GM21367 (cell line): Measurements from ENCODE around the gene CDR2L.
"Not testable (repeated sequence)": the region's sequence is repeated elsewhere in the genome, so short reads cannot be mapped to it uniquely, and the experiment has no call there.

Experiments used
- ATAC-seq: cut with Tn5 transposase; IDR thresholded peaks from one replicate; pipeline ENCODE4 v1.9.1; 2021; ENCODE audit not compliant: unreplicated experiment

The CDR2L gene

DNA sequence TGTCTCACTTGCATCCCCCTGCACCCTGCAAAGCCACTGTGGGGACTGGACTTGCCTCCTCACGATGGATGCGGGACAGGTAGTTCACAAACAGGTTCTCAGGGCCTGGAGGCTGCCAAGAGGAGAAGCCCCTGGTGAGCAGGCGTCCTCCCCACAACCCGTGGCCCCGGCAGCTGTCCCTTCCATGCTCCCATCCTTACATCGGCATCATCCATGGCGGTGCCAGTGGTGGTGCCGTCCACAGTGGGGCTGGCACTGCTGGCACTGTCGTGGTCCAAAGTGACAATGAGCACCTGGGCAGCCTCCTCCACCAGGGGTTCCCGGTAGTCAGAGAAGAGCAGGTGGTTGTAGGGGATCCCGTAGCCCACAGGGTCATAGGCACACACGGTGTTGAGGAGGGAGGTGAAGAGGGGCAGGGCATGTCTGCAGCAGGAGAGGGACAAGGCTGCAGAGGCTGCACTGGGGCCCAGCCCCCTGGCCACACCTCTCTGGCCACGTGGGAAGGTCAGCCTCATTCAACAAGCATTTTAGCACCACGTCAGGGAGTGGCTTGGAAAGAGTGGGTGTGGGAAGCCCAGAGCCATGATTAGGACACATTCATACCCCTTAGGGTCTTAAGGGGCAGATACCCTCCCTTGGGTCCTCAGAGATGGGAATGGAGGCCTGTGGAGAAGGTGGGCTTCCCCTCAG, 27.5 kb upstream of the CDR2L start:
- no peak for ATAC-seq

DNA sequence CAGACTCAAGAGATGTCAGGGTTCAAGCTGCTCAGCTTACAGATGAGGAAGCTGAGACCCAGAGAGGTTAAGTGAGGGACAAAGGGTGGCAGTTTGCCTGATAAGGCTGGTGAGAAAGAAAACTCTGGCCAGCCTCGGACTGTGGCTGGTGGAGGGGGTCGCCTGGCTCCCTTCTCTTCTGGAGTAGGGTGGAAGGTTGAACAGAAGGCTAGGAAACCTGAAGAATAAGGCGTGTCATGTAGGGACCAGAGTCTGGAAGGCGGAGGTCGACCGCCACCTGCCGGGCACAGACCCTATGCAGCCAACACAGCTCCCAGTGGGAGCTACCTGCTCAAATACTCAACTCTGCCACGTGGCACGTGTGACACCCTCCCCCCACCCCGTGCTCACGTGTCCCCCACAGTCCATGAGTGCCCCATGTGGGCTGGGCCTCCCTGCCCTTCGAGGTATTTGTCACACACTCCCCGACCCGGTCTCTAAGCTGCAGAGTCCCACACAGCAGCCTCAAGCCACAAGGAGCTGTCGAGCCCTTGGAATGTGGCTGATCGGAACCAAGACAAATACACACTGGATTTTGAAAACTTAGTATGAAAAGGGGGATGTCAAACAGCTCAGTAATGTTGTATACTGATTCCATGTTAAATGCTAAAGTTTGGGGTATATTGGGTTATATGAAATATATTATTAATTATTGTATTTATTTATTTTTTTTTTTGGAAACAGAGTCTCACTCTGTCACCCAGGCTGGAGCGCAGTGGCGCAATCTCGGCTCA, 26.7 kb upstream of the CDR2L start:
- ATAC-seq: no peak

DNA sequence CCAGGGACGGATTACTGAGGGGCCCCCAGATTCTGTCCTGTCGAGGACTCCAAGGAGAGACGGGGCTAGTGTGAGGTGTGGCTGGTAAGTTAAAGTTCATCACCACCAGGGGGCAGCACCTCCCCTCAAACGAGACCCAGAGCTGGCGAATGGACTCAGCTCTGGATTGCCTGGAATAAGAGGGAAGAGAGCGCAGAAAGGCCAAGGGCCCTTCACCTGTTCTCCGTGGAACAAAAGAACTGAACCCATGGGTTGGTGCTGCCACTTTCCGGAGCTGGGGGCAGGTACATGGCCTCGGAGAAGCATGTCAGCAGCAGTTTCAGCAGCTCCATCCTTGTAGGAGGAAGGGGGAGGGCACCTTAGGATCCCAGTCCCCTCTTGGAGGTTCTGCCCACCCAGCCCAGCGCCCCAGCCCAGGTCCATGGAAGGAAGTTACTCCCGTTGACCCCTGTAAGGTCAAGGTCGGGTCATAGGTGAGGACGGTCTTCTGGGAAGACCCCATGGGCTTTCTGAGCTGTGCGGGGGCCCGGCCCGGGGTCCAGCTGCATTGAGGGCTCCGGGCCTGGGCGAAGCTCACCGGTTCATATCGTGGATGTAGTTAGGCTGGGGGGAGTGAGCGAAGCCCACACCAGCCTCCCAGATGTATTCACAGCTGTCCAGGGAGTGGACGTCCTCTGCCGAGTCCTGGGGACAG, 25.6 kb upstream of the CDR2L start:
- ATAC-seq: no peak

DNA sequence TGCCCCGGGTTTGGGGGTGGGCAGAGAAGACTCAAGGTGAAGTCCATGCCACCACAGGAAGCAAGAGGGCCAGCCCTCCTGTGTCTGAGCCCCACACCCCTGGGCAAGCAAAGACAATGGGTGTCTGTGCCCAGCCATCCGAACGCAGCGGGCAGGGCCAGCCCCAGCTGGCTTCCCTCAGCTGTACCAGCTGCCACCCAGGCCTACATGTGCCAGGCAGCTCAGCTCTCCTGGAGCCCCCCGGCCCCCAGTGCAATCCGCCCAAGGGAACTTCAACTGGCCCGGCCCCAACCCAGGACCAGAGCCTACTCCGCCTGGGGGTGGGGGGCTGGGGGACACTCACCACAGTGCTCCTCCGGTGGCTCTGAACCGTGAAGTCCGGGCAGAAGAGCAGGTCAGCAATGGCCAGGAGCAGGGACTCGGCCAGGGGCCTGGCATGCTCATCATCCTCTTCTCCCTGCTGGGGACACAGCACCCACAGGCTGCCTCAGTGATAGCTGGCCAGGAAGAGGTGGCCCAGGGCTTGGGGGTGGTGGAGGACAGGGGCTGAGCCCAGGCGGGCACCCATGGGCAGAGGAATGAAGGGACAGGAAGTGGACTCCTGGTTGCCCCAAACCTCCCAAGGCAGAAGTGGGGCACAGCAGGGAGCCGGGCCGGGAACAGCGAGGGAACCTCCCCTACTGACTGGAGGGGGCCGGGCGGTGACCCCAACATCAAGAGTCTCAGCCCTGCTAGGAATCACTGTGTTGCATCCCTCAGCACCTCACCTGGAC, 24.6 kb upstream of the CDR2L start:
- no peak for ATAC-seq

DNA sequence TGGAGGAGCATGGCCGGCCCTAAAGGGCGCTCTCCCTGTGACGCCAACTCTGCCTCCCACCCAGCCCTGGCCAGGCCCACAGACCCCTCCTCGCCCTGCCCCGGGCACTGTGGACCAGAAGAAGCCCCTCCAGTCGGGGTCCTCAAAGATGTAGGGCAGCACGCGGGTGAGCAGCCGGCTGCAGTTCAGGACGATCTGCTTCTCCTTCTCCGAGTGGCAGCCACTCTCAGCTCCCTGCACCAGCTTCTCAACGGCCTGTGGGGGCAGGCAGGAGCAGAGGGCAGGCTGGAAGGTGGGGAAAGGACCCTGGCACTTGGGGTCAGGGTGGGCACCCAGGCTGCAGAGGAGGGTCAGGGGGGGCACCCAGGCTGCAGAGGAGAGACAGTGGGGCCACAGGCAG, 23.8 kb upstream of the CDR2L start:
- ATAC-seq: no peak

DNA sequence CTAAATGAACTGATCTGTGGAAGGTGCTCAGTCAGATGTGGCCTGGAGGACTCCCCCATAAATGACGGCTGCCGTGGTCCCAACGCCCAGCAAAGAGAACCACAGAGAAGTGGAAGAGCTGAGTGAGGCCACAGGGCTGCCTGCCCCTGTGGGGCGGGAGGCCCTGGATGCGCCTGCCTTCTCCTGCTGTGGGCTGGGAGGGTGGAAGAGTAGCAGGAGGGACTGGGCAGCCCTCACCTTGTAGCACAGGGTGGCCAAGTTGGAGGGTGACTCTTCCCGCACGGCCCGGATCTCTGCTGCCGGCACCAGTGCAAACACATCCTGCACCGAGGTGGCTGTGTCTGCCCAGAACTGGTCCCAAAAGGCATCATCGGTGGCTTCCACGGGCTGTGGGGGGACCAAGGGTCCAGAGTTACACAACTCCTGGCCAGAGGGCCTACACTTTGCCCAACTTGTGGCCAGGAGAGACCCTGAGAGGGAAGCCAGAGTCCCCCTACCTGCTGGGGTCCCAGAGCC, 23.1 kb upstream of the CDR2L start:
- ATAC-seq: no peak

DNA sequence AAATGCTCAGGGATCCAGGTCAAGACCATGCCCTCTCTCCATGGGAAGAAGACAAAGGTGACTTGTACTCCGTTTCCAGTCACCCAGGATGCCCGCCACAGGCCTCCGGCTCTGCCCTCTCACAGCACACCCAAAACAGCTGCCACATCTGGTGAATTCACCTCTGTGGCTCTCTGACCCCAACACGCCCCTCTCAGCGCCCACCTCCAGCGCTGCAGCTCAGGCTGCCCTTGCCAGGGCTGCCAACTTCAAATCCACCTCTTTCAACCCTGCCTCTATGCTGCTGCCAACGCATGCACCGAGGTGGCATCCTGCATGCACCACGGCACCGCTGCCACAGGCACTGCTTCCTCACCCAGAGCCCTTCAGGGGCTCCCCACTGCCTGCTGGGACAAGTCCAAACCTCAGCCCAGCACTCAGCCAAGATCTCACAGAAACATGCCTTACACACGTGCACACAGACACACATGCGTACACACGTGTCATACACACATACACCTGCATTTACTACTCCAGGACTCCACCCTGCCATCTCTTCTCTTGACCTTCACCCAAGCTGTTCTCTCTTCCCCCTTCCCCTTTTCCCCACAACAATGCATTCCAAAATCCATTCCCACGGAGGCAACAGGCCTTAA, 22.3 kb upstream of the CDR2L start:
- ATAC-seq: no peak

DNA sequence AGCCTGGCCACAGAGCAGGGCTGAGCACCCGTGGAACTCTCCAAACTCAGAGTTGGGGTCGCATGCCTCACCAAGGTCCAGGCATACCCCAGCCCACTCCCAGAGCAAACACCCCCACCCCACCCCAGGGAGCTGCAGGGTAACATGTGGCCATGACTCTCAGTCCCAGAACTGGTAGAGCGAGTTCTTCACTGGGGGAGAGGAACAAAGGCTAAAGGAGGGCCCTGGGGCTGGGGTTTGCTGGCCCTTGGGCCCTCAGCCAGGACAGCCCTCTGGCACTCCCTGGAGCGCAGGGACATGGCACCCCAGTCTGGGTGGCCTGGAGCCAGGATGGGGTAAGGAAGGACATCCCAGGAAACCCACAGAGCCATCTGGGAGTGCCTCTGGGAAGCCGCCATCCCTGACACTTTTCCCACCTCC, 19.1 kb upstream of the CDR2L start:
- no peak for ATAC-seq

DNA sequence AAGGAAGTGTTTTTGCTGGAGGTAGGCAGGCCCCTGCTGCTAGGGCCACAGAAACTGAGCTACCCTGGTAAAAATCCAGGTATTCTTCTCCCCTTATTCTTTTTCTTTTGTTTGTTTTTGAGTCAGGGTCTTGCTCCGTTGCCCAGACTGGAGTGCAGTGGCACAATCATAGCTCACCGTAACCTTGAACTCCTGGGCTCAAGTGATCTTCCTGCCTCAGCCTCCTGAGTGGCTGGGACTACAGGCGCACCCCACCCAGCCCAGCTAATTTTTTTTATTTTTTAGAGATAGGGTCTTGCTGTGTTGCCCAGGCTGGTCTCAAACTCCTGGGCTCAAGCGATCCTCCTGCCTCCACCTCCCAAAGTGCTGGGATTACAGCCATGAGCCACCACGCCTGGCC, 17.9 kb upstream of the CDR2L start:
- ATAC-seq: not testable (repeated sequence)

DNA sequence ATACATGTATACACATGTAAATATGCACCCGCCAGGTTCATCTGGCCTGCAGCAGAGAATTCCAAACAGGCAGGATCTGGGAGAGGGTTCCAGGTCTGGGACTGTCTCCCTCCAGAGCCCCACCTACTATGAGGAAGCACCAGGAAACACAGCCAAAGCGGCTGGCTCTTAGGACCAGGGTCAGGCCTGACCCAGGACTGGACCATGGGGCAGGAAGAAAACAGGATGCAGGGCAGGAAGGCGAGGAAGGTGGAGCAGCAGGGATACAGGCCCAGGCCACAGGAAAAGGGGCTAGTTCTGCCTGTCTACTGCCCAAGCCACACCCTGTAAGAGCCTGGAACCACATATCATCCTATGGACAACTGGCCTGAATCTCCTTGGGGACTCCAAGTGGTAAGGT, 17.0 kb upstream of the CDR2L start:
- no peak for ATAC-seq

DNA sequence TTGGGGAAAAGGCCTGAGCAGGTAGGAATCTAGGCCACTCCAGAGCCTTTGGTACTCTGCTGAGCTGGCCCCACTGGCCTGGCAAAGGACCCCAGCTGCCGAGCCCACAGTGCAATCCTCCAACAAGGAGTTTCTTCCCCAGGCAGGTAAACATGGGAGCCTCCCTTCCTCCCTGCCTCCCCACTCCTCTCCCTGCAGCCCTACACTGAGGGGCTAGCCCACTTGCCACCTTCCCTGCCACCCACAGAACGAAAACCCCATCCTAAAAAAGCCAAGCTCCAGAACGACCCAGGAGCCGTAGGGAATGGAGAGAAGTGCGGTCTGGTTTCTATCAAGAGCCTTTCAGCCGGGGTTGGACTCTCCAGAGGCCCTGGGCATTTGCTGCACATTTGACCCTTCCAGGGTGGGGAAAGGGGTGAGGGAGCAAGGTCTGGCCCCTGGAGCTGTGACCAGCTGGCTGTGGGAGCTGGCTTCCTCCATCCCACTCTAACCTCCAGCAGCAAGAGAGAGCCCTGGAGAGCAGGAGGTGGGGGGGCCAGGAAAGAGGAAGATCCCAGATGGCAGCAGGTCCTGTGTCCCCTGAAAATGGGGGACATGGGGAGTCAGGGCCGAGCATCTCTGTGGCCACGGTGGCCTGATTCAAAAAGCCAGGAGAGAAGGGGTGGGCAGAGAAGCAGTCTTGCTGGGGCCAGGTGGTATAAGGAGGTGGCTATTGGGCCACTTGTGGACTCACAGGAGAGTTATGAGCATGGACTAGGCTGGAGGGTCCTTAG, 16.2 kb upstream of the CDR2L start:
- no peak for ATAC-seq

DNA sequence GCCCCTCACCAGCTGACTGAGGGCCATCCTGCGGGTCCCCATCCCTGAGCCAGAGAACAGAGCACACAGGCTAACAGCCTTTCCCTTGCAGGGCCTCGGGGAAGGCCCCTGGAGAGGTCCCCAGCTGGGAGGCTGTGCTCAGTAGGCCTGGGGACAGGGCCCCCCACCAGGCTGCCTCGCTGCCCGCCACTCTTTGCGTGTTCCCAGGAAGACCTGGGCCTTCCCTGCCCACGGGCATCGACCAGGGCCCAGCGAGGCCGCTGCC, 15.7 kb upstream of the CDR2L start:
- ATAC-seq: no peak

DNA sequence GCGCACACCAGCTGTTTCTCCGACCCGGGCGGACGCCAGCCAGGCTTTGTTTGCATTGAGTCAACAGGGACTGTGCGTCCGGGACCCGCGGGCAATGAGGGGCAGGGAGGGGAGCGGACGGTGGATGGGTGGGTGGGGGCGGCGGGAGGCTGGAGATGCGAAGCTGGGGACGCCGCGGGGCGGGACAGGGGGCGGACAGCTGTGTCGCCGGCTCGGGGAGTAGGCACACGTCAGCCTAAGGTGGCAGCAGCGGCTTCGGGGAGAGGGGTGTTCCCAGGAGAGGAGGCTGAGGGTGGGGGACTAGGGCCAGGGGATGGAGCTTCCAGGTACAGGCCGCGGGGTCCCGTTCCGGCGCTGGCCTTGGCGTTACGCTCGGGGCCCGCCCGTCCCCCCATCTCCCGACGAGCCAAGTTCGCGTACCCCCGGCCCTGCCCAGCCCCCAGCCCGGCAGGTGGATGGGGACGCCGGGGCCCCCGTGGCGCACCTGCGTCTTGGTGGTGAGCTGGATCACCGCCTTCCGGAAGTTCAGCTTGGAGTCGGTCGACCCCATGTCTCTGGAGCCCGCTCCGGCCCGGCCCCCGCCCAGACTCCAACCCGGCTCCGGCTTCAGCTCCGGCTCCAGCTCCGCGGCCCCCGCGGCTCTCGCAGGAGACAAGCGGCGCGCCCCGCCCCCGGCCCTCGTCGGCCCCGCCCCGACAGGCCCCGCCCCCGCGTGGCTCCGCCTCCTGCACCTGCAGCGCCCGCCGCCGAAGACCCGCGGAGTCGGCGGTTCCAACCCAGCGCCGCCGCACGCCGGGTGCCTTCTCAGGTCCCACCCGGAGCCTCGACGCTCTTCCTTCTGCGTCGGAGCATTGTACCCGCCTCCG, 15.1 kb upstream of the CDR2L start, which contains the start of gene HID1:
Gene HID1, minus strand, starts transcription at position 653 of the 866 bp plus-strand sequence. Its CDS starts 103 bp downstream, at position 550.
- ATAC-seq: no peak

DNA sequence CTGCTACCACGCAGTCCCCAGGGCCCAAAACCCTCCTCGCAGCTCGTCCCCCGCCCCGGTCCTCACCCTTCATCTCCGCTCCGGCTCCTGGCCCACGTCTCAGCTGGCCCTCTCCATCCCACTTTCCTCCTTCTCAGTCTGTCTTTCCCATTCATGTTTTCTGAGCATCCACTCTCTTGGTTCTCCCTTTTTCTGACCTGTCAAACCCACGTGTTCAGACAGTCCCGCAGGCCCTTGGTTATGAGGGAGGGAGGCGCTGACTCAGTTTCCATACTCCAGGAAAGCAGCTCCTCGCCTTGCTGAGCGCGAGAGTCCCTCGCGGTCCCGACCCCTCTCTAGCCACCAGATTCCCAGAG, 14.5 kb upstream of the CDR2L start:
- no peak for ATAC-seq

DNA sequence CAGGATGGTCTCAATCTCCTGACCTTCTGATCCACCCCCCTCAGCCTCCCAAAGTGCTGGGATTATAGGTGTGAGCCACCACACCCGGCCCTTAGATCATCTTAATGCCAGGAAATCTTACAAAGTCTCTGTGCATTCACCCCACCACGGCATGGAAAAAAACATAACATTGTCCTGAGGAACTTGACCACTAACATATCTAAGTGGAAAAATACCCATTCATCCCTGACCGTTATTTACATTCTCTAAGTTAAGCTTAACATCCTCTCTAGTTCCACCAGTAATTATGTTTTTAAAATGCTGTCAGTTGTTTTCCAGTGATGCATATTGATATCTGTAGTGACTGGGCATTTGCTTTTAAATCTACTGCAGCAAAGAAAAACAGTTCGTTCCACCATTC, 11.5 kb upstream of the CDR2L start:
- ATAC-seq: no peak

DNA sequence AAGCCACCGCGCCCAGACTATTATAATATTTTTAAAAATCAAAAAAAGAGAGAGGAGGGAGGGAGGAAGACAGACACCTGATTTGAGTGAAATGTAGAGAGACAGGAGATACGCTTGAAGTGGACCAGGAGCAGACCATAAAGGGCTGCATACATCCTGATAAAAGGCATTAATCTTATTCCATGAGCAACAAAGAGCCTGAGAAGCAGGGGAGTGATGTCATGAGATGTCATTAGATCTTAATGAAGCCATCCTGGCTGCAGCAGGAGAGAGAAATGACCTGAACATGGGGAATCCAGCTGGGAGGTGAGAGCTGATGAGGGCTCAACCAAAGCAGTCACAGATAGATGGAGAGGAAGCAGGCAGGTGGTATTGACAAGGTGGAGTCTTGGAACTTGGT, 9.6 kb upstream of the CDR2L start:
- ATAC-seq: no peak

DNA sequence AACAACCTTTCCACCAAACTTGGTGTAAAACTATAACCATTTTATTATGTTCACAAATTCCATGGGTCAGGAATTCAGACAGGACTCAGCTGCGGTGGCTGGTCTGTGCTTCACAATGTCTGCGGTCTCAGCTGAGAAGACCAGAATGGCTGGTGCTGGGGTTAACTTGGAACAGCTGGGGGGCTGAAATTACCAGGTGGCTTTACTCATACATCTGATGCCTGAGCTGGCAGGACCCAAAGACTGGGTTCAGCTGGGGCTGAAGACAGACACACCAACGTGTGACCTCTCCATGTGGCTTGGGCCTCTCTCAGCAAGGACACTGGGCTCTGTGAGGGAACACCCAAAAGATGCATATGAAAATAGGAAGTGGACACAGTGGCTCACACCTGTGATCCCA, 9.2 kb upstream of the CDR2L start:
- no peak for ATAC-seq

DNA sequence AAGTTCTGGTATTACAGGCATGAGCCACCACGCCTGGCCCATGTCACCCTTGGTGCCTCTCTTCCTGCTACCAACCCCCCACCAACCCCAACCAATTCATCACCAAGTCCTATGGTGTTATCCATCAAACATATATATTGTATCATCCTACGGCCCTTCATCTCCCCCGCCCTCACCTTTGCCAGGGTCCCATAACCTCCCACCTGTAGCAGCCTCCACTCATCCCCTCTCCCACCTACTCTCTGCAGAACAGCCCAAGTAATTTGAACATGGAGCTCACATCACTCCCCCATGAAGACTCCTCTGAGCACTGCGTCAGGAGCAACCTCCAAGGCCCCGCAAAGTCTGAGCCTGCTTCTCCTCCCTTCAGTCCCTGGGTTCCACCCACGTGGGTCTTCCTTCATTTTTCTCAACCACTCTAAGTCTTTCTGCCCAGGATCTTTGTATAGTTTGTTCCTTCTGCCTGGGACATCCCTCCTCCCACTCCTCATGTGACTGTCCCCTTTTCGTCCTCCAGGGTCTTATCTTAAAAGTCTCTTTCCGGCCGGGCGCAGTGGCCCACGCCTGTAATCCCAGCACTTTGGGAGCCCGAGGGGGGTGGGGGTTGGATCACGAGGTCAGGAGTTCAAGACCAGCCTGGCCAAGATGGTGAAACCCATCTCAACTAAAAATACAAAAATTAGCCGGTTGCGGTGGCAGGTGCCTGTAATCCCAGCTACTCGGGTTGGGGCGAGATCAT, 7.9 kb upstream of the CDR2L start:
- no peak for ATAC-seq
